GM21447 (cell line): ENCODE results near the gene IL17RB.

Source experiments
- ATAC-seq: cut with Tn5 transposase; IDR thresholded peaks from one replicate; pipeline ENCODE4 v1.9.1; 2021; ENCODE audit not compliant: unreplicated experiment

Gene IL17RB

GRCh38 chr3:53902067-53902466 lies 55.7 kb downstream of the IL17RB start:
- ATAC-seq = no peak

- no peak for ATAC-seq
Measured at GRCh38 chr3:53902711-53903110, 56.3 kb downstream of the IL17RB start.

DNA sequence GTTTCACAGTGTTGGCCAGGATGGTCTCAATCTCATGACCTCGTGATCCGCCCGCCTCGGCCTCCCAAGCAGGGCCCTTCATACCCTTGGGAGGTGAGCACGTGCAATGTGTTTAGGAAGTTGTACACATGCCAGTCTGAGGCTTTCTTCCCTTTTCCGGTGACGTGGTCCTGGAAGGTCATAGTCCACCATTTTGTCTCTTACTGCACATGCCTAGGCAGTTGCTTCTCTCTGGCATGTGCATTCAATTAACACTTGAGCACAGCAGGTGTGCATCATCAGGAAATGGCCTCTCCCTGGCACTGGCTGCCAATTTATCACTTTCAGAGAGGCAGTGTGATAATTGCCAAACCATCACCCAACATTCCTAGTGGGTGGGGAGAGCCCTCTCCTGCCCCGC lies 67.0 kb downstream of the IL17RB start:
- no peak for ATAC-seq
